GM12878 (cell line): ENCODE data around the gene ARHGEF6. TPM values are rescaled to one million over a fixed set of nuclear protein-coding genes. Genes with fewer than 3 reads are reported as not detected.

Source experiments
- ATAC-seq: fragments of 200-7000 bp; cut with Tn5 transposase; 3 replicates; pipeline ENCODE4 v1.9.1; 2020; ENCODE audit warnings: mild to moderate bottlenecking, moderate library complexity
- BruUV-seq: library from RNA; stranded (reverse); fragments of 400-500 nt; replicated peaks from 2 replicates; lab custom pipeline; 2021; lab: Mats Ljungman, UMichigan
- CTCF ChIA-PET: fragments of 300-600 bp; sonication (Branson Sonifier 250); formaldehyde crosslinking; extraction: SDS; loops from one replicate; lab custom pipeline; 2021; ENCODE audit warnings: inconsistent platforms; lab: Yijun Ruan, JAX
- POLR2A ChIA-PET: fragments of 350-600 bp; formaldehyde crosslinking; extraction: SDS; loops from one replicate; lab custom pipeline; 2021; ENCODE audit warnings: inconsistent platforms; lab: Charles Lee
- RAD21 ChIA-PET: fragments of 300-600 bp; sonication (Branson Sonifier 250); formaldehyde crosslinking; loops from one replicate; lab custom pipeline; 2023; ENCODE audit warnings: antibody characterized with exemption; ENCODE audit not compliant: unreplicated experiment; lab: Charles Lee
- SMC1A ChIA-PET: fragments of 300-600 bp; sonication (Branson Sonifier 250); formaldehyde crosslinking; loops from one replicate; lab custom pipeline; 2023; ENCODE audit not compliant: unreplicated experiment, uncharacterized antibody; lab: Charles Lee
- DNase-seq: peaks from one replicate; pipeline ENCODE4 v3.0.0-alpha.2; 2011; ENCODE audit warnings: low read depth, low spot score
- FAIRE-seq: peaks from 3 replicates; lab custom pipeline; 2011; peaks lifted over from hg19 to GRCh38; lab: Jason Lieb, UNC
- H2AFZ ChIP-seq: 2 replicates; pipeline ENCODE4 v1.6.0; 2011; ENCODE audit warnings: low read depth, low read length, control low read depth; ENCODE audit not compliant: control insufficient read depth
- H3K27ac ChIP-seq: 2 replicates; pipeline ENCODE4 v1.5.1; 2011; ENCODE audit warnings: control low read depth; ENCODE audit not compliant: control insufficient read depth, insufficient read depth
- H3K27me3 ChIP-seq, 2 experiments: replicated peaks in 1 of 2; 2 replicates each; pipeline versions ENCODE4 v1.6.0 to v1.6.1; 2011; ENCODE audit warnings: low read length in 1 of 2; ENCODE audit not compliant: control insufficient read depth in 2 of 2, insufficient read depth in 2 of 2
- H3K36me3 ChIP-seq, 2 experiments: 2 replicates each; pipeline ENCODE4 v1.5.1; 2011; ENCODE audit warnings: low read length in 1 of 2; ENCODE audit not compliant: control insufficient read depth in 2 of 2, insufficient read depth in 2 of 2
- H3K4me1 ChIP-seq: 2 replicates; pipeline ENCODE4 v1.6.1; 2011; ENCODE audit warnings: mild to moderate bottlenecking, low read length, moderate library complexity, mixed read lengths; ENCODE audit not compliant: control insufficient read depth, insufficient read depth
- H3K4me2 ChIP-seq: 2 replicates; pipeline ENCODE4 v1.6.0; 2011; ENCODE audit warnings: control low read depth; ENCODE audit not compliant: control insufficient read depth, insufficient read depth
- H3K4me3 ChIP-seq: fragments of 200-600 bp; sonication (generic); 2 replicates; pipeline ENCODE4 v1.5.1; 2016
- H3K79me2 ChIP-seq: 2 replicates; pipeline ENCODE4 v1.6.0; 2011; ENCODE audit warnings: low read length; ENCODE audit not compliant: control insufficient read depth, insufficient read depth
- H3K9ac ChIP-seq: 2 replicates; pipeline ENCODE4 v1.8.0; 2011; ENCODE audit warnings: low read length, control low read depth, mixed read lengths; ENCODE audit not compliant: control insufficient read depth, insufficient read depth
- H3K9me3 ChIP-seq: replicated peaks from 3 replicates; pipeline ENCODE4 v1.5.1; 2011; ENCODE audit warnings: mild to moderate bottlenecking, low read length; ENCODE audit not compliant: control insufficient read depth, insufficient read depth
- H4K20me1 ChIP-seq: 2 replicates; pipeline ENCODE4 v1.6.0; 2011; ENCODE audit not compliant: control insufficient read depth, insufficient read depth
- ATF2 ChIP-seq: IDR thresholded peaks from 2 replicates; pipeline ENCODE4 v1.6.1; 2012; ENCODE audit warnings: low read length, inconsistent platforms
- BCLAF1 ChIP-seq: fragments of 450-650 bp; IDR thresholded peaks from 2 replicates; pipeline ENCODE4 v1.6.1; 2017; ENCODE audit warnings: antibody characterized with exemption, mild to moderate bottlenecking, moderate library complexity
- CHD4 ChIP-seq: fragments of 200-600 bp; sonication (generic); IDR thresholded peaks from 2 replicates; pipeline ENCODE4 v1.6.1; 2016; ENCODE audit warnings: mild to moderate bottlenecking
- EP300 ChIP-seq, 2 experiments: fragments of 150-350 bp in 1 of 2; IDR thresholded peaks; 2 replicates each; pipeline ENCODE4 v1.6.1; 2011 to 2012; ENCODE audit warnings: low read depth in 2 of 2, low read length in 2 of 2, borderline replicate concordance in 1 of 2, improper control_type of control experiment in 1 of 2, inconsistent platforms in 1 of 2; ENCODE audit not compliant: control insufficient read depth in 1 of 2
- JUND ChIP-seq: IDR thresholded peaks from 2 replicates; pipeline ENCODE4 v1.6.1; 2012; ENCODE audit warnings: low read depth, mild to moderate bottlenecking, low read length, improper control_type of control experiment, moderate library complexity
- KAT2A ChIP-seq: conservative IDR thresholded peaks from 2 replicates; pipeline ENCODE4 v1.6.1; 2011; ENCODE audit warnings: low read depth, low read length; ENCODE audit not compliant: control insufficient read depth
- NR2F1 ChIP-seq: fragments of 450-650 bp; conservative IDR thresholded peaks from 2 replicates; pipeline ENCODE4 v1.6.1; 2017; ENCODE audit warnings: mild to moderate bottlenecking
- POLR2AphosphoS2 ChIP-seq: IDR thresholded peaks from 2 replicates; pipeline ENCODE4 v1.6.1; 2011; ENCODE audit warnings: low read depth, mild to moderate bottlenecking, low read length, improper control_type of control experiment, moderate library complexity
- SUPT20H ChIP-seq: IDR thresholded peaks from 2 replicates; pipeline ENCODE4 v1.6.1; 2011; ENCODE audit warnings: low read depth, mild to moderate bottlenecking, low read length, moderate library complexity, borderline replicate concordance; ENCODE audit not compliant: control insufficient read depth
- SUZ12 ChIP-seq: fragments of 200-600 bp; sonication (generic); IDR thresholded peaks from one replicate; pipeline ENCODE4 v1.6.1; 2018; ENCODE audit warnings: antibody characterized with exemption, mild to moderate bottlenecking; ENCODE audit not compliant: unreplicated experiment
- TAF1 ChIP-seq: IDR thresholded peaks from 2 replicates; pipeline ENCODE4 v1.6.1; 2011; ENCODE audit warnings: mild to moderate bottlenecking, low read depth, low read length, borderline replicate concordance
- ZNF217 ChIP-seq: fragments of 450-650 bp; IDR thresholded peaks from 2 replicates; pipeline ENCODE4 v1.6.1; 2017; ENCODE audit warnings: antibody characterized with exemption, mild to moderate bottlenecking
- ZNF622 ChIP-seq: fragments of 450-650 bp; IDR thresholded peaks from 2 replicates; pipeline ENCODE4 v1.6.1; 2017; ENCODE audit warnings: mild to moderate bottlenecking, inconsistent platforms
- ZSCAN29 ChIP-seq: fragments of 450-650 bp; IDR thresholded peaks from 2 replicates; pipeline ENCODE4 v1.6.1; 2017; ENCODE audit warnings: mild to moderate bottlenecking, moderate library complexity
- WGBS: methylation state at CpG from one replicate; pipeline ENCODE4 v1.1.6; 2016; ENCODE audit warnings: low lambda C conversion rate; ENCODE audit not compliant: insufficient replicate concordance, insufficient coverage; ENCODE audit errors: missing lambda C conversion rate; 5-methylcytosine and 5-hydroxymethylcytosine counted together
- in situ Hi-C: fragments of 300-500 bp; cut with MboI; formaldehyde crosslinking; loops from 9 replicates; pipeline ENCODE4 v1.14.3; 2018; ENCODE audit warnings: mixed read lengths
- intact Hi-C: fragments of 100-400 bp; cut with micrococcal nuclease; formaldehyde crosslinking; loops from one replicate; pipeline ENCODE4 v1.14.2; 2022; ENCODE audit not compliant: unreplicated experiment
- polyA plus RNA-seq, 11 experiments: library from polyadenylated mRNA; depleted of rRNA in 4 of 11; unstranded in 6 of 11; stranded (reverse) in 5 of 11; fragments of >200 nt; fragmentation: Nextera tagmentation in 4 of 11; fragmentation: Illumina TruSeq in 1 of 11; extraction: Ambion mirVana in 4 of 11; extraction: Trizol in 1 of 11; gene quantifications; 1 replicate in 1 of 11; 2 replicates in 10 of 11; pipeline versions ENCODE4 v1.2.1 to v1.2.3, GENCODE V29; 2011 to 2016; ENCODE audit warnings: inconsistent platforms in 2 of 11, missing spikeins in 2 of 11, low read depth in 1 of 11
- total RNA-seq, 4 experiments: library from RNA; depleted of rRNA in 3 of 4; stranded (reverse); fragments of >200 nt in 3 of 4; fragmentation: Illumina TruSeq in 1 of 4; extraction: Trizol in 1 of 4; gene quantifications; 2 replicates each; pipeline versions ENCODE4 v1.2.1 to v1.2.3, GENCODE V29; 2013 to 2021
- TF ChIP-seq, protein P1 (sequence below): IDR thresholded peaks from 2 replicates; pipeline ENCODE4 v1.6.1; 2012; ENCODE audit warnings: improper control_type of control experiment, low read depth, low read length; ENCODE audit not compliant: insufficient replicate concordance

ARHGEF6 gene
- total and polyA plus RNA-seq, 10 of the 15 experiments (the other 5 are each of a cell fraction or from before 2014, with no cell fraction given) = 5.4 to 29.7 (median 18.0) TPM

GRCh38 chrX:136789856-136790255 lies 9.1 kb upstream of the ARHGEF6 start:
- BruUV-seq = no TSS peak
- DNase-seq (no peak), FAIRE-seq (no peak), ATAC-seq (no peak)
- Histone ChIP-seq H3K27me3 (no peaks in the 10 kb centered on the region), H3K9ac (no peak overlapping the region), H2AFZ (no peak overlapping the region), H3K79me2 (no peaks in the 10 kb centered on the region), H3K9me3 (no peaks in the 10 kb centered on the region; the same call in 2 of the 3 replicates), H3K36me3 (no peaks in the 10 kb centered on the region), H3K4me3 (no peak overlapping the region), H3K27ac (no peak overlapping the region), H3K4me2 (no peak overlapping the region), H3K4me1 (no peaks in the 10 kb centered on the region), H4K20me1 (no peaks in the 10 kb centered on the region)
- in situ Hi-C loops (no loop called here), intact Hi-C loops (no loop called here)
- SMC1A ChIA-PET = no interaction called here
- WGBS = 11% methylated on average over 4 of the region's 4 CpGs
- CTCF ChIA-PET = no interaction called here
- RAD21 ChIA-PET = no interaction called here
- POLR2A ChIA-PET = no interaction called here
- TF ChIP-seq NR2F1 (no peak), JUND (no peak), ATF2 (no peak), BCLAF1 (no peak), KAT2A (no peak), TAF1 (no peak), SUZ12 (no peak), ZNF622 (no peak), ZSCAN29 (no peak), SUPT20H (no peak), EP300 (IDR thresholded peaks at IDR 0.05; ENCODE audit: borderline replicate concordance in 1 of 2, control insufficient read depth in 1 of 2, low read depth in 2 of 2, low read length in 2 of 2) (no peak), ZNF217 (no peak), CHD4 (no peak), POLR2AphosphoS2 (no peak)
- TF ChIP-seq, protein P1, sequence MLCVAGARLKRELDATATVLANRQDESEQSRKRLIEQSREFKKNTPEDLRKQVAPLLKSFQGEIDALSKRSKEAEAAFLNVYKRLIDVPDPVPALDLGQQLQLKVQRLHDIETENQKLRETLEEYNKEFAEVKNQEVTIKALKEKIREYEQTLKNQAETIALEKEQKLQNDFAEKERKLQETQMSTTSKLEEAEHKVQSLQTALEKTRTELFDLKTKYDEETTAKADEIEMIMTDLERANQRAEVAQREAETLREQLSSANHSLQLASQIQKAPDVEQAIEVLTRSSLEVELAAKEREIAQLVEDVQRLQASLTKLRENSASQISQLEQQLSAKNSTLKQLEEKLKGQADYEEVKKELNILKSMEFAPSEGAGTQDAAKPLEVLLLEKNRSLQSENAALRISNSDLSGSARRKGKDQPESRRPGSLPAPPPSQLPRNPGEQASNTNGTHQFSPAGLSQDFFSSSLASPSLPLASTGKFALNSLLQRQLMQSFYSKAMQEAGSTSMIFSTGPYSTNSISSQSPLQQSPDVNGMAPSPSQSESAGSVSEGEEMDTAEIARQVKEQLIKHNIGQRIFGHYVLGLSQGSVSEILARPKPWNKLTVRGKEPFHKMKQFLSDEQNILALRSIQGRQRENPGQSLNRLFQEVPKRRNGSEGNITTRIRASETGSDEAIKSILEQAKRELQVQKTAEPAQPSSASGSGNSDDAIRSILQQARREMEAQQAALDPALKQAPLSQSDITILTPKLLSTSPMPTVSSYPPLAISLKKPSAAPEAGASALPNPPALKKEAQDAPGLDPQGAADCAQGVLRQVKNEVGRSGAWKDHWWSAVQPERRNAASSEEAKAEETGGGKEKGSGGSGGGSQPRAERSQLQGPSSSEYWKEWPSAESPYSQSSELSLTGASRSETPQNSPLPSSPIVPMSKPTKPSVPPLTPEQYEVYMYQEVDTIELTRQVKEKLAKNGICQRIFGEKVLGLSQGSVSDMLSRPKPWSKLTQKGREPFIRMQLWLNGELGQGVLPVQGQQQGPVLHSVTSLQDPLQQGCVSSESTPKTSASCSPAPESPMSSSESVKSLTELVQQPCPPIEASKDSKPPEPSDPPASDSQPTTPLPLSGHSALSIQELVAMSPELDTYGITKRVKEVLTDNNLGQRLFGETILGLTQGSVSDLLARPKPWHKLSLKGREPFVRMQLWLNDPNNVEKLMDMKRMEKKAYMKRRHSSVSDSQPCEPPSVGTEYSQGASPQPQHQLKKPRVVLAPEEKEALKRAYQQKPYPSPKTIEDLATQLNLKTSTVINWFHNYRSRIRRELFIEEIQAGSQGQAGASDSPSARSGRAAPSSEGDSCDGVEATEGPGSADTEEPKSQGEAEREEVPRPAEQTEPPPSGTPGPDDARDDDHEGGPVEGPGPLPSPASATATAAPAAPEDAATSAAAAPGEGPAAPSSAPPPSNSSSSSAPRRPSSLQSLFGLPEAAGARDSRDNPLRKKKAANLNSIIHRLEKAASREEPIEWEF = no peak
